ENCODE data around the gene TMEM87B. TPM values are rescaled to one million over a fixed set of nuclear protein-coding genes. Genes with fewer than 3 reads are reported as not detected.

The TMEM87B gene
- total RNA-seq, 4 donors from 2014 or later: 21.9 to 74.5 (median 60.7) TPM

DNA sequence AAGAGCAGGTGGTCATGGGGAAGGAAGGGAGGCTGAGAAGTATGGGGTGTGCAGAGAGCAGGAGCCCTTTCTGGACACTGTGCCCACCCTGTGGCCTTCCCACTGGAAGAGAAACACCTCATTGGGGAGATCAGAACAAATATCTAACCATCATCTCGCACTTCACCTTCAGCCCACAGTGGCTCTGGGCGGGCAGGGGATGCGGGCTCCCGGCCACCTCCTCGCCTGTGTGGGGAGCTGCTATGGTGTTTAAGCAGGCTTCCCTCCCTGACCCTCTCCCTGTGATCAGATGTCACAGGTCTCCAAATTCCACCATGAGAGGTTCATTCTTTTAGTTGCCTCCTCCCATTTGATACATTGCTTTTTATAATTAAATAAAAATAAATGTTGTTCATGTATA is 88.1 kb downstream of the TMEM87B start:
- Histone ChIP-seq H3K4me1 (peaks cover 0 to 1% (median under 1%) of the 10 kb centered on the region in 4 donors), H3K27ac (no peak overlapping the region), H3K27me3 (peaks cover 20% of the 10 kb centered on the region), H3K9me3 (no peaks in the 10 kb centered on the region), H3K36me3 (no peaks in the 10 kb centered on the region), H3K4me3 (no peak overlapping the region)
- WGBS, 2 donors (ENCODE audit: low coverage in 1 of 2): 90% methylated on average over 5 of the region's 5 CpGs; no CpG with 5 or more reads in 1 of the 2 donors
- no peak for DNase-seq
- in situ Hi-C loops (cut with MboI; ENCODE audit: low pct_ligation_motif_present in 1 of 4, low pct_unique_long_range_greater_than_20kb in 1 of 4, low sequenced_read_pairs in 3 of 4) (no loop called here), intact Hi-C loops (cut with DNase I; ENCODE audit: low total_unique reads) (no loop called here)
- TF ChIP-seq, protein P1, sequence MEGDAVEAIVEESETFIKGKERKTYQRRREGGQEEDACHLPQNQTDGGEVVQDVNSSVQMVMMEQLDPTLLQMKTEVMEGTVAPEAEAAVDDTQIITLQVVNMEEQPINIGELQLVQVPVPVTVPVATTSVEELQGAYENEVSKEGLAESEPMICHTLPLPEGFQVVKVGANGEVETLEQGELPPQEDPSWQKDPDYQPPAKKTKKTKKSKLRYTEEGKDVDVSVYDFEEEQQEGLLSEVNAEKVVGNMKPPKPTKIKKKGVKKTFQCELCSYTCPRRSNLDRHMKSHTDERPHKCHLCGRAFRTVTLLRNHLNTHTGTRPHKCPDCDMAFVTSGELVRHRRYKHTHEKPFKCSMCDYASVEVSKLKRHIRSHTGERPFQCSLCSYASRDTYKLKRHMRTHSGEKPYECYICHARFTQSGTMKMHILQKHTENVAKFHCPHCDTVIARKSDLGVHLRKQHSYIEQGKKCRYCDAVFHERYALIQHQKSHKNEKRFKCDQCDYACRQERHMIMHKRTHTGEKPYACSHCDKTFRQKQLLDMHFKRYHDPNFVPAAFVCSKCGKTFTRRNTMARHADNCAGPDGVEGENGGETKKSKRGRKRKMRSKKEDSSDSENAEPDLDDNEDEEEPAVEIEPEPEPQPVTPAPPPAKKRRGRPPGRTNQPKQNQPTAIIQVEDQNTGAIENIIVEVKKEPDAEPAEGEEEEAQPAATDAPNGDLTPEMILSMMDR (IDR thresholded peaks at IDR 0.05): no peak
- TF ChIP-seq EP300 (IDR thresholded peaks at IDR 0.05; ENCODE audit: low read depth) (no peak), POLR2AphosphoS5 (IDR thresholded peaks at IDR 0.05) (no peak), POLR2A (IDR thresholded peaks at IDR 0.05) (no peak)

DNA sequence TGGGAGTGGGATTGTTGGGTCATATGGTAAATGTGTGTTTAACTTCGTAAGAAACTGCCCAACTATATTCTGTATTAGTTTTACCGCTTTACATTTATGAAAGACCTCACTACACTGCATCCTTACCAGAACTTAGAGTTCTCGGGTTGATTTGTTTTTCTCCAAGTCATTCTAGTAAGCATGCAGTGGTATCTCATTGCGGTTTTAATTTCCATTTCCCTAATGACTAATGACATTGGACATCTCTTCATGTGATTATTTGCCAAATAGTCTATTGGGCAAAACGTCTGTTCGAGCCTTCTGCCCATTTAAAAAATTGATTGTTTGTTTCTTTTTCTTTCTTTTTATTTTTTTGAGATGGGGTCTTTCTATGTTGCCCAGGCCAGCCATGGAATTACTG is 89.9 kb downstream of the TMEM87B start:
- Histone ChIP-seq H3K36me3 (no peaks in the 10 kb centered on the region), H3K9me3 (no peaks in the 10 kb centered on the region), H3K4me1 (no peaks in the 10 kb centered on the region), H3K4me3 (no peak overlapping the region), H3K27ac (no peak overlapping the region), H3K27me3 (peaks cover 15% of the 10 kb centered on the region)
- in situ Hi-C loops (cut with MboI; ENCODE audit: low pct_ligation_motif_present in 1 of 4, low pct_unique_long_range_greater_than_20kb in 1 of 4, low sequenced_read_pairs in 3 of 4) (no loop called here), intact Hi-C loops (cut with DNase I; ENCODE audit: low total_unique reads) (no loop called here)
- DNase-seq: no peak
- TF ChIP-seq EP300 (IDR thresholded peaks at IDR 0.05; ENCODE audit: low read depth): no peak
- no peak for TF ChIP-seq POLR2AphosphoS5 (IDR thresholded peaks at IDR 0.05)
- TF ChIP-seq, protein P1 (IDR thresholded peaks at IDR 0.05): no peak
- TF ChIP-seq POLR2A (IDR thresholded peaks at IDR 0.05): no peak
- WGBS, 2 donors (ENCODE audit: low coverage in 1 of 2): 79 to 86% methylated on average over 6 of the region's 6 CpGs

DNA sequence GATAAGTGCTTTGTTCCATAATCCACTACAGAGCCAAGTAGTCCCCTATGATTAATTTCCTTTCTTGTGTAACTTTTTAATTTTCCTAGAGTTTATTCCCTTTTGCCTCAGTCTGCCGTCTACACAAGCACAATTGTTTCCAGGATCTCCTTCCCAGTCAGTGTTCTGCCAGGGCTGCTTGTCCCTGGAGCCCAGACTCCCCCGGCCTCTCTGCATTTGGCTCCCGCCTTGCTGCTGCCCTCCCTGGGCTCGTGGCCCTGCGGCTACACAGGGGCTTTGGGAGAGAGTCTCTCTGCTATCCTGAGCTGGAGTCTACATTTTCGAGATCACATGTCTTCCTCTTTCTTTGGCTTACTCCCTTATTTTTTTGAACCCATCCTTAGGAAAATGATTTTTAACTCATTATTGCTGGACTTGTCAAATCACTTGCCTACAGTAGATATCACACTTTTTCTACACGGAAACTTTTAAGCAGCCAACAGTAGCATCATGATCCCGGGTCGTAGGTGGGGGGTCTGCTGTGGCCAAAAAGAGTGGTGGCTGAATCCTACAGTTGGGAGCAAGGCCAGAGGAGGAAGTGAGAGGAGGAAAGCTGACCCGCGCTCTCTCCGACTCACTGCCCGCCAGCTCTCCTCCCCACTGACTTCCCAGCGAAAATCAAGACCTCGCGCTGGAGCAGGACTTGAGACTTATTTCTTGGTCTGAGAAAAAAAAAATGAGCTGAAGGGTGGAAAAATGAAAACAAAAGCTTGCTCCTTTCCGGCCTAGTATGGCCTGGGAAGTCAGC is 92.5 kb downstream of the TMEM87B start:
- no peak for DNase-seq
- Histone ChIP-seq H3K4me3 (no peak overlapping the region), H3K4me1 (no peaks in the 10 kb centered on the region), H3K27ac (no peak overlapping the region), H3K9me3 (no peaks in the 10 kb centered on the region), H3K36me3 (no peaks in the 10 kb centered on the region), H3K27me3 (no peaks in the 10 kb centered on the region)
- TF ChIP-seq POLR2AphosphoS5 (IDR thresholded peaks at IDR 0.05) (no peak), EP300 (IDR thresholded peaks at IDR 0.05; ENCODE audit: low read depth) (no peak), POLR2A (IDR thresholded peaks at IDR 0.05) (no peak)
- TF ChIP-seq, protein P1 (IDR thresholded peaks at IDR 0.05): no peak
- in situ Hi-C loops (cut with MboI; ENCODE audit: low pct_ligation_motif_present in 1 of 4, low pct_unique_long_range_greater_than_20kb in 1 of 4, low sequenced_read_pairs in 3 of 4) (no loop called here), intact Hi-C loops (cut with DNase I; ENCODE audit: low total_unique reads) (no loop called here)
- WGBS, 2 donors (ENCODE audit: low coverage in 1 of 2): 86 to 93% methylated on average over 15 to 17 of the region's 17 CpGs

DNA sequence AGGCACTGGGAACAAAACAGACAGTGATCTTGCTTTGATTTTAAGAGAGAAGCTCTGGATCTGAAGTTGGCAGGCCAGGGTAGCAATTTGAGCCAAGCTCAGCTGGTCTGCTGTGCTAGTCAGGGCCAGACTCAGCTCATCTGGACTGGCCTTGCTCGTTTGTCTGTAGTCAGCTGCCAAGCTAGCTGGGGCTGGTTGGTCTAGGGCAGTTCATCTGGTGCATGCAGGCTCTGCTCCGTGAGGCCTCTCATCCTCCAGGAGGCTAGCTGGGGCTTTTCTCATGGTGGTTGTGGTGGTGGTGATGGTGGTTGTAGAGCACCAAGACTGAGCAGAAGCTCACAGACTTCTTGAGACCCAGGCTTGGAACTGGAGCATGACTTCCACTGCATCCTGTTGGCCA is 93.4 kb downstream of the TMEM87B start:
- H3K4me3 ChIP-seq: no peak overlapping the region
- H3K9me3 ChIP-seq: no peaks in the 10 kb centered on the region
- in situ Hi-C loops (cut with MboI; ENCODE audit: low pct_ligation_motif_present in 1 of 4, low pct_unique_long_range_greater_than_20kb in 1 of 4, low sequenced_read_pairs in 3 of 4): no loop called here
- H3K27me3 ChIP-seq: no peaks in the 10 kb centered on the region
- H3K27ac ChIP-seq: no peak overlapping the region
- TF ChIP-seq, protein P1 (IDR thresholded peaks at IDR 0.05): no peak
- TF ChIP-seq POLR2AphosphoS5 (IDR thresholded peaks at IDR 0.05) (no peak), EP300 (IDR thresholded peaks at IDR 0.05; ENCODE audit: low read depth) (no peak), POLR2A (IDR thresholded peaks at IDR 0.05) (no peak)
- 33% methylated on average over 1 of the region's 2 CpGs; no CpG with 5 or more reads in 1 of the 2 donors for WGBS, 2 donors (ENCODE audit: low coverage in 1 of 2)
- H3K4me1 ChIP-seq: no peaks in the 10 kb centered on the region
- DNase-seq: no peak
- no peaks in the 10 kb centered on the region for H3K36me3 ChIP-seq
- intact Hi-C loops (cut with DNase I; ENCODE audit: low total_unique reads): no loop called here

Data from transverse colon (tissue), 4 donors.